Type B pancreatic cell (in vitro differentiated cells): Measurements from ENCODE around the gene NKD2. TPM values are rescaled to one million over a fixed set of nuclear protein-coding genes. Genes with fewer than 3 reads are reported as not detected.

ENCODE experiments used
- DNase-seq: peaks from one replicate; pipeline ENCODE4 v3.0.0; 2021; ENCODE audit warnings: mixed read lengths; ENCODE audit not compliant: unreplicated experiment; ENCODE audit errors: extremely low spot score
- H3K27ac Mint-ChIP-seq: 2 replicates; pipeline ENCODE4 v1.8.0; 2021; ENCODE audit warnings: mild to moderate bottlenecking, mixed read lengths
- H3K27me3 Mint-ChIP-seq: 2 replicates; pipeline ENCODE4 v1.8.0; 2021; ENCODE audit warnings: mixed read lengths
- H3K36me3 Mint-ChIP-seq: 2 replicates; pipeline ENCODE4 v1.8.0; 2021; ENCODE audit warnings: mixed read lengths
- H3K4me1 Mint-ChIP-seq: one replicate; pipeline ENCODE4 v1.8.0; 2021; ENCODE audit warnings: mixed read lengths; ENCODE audit not compliant: unreplicated experiment
- H3K4me3 Mint-ChIP-seq: 2 replicates; pipeline ENCODE4 v1.8.0; 2021; ENCODE audit warnings: mild to moderate bottlenecking, mixed read lengths
- H3K9me3 Mint-ChIP-seq: 2 replicates; pipeline ENCODE4 v1.8.0; 2021; ENCODE audit warnings: mixed read lengths
- CTCF ChIP-seq: fragments of 200-600 bp; sonication (generic); conservative IDR thresholded peaks from 2 replicates; pipeline ENCODE4 v1.5.0; 2021; ENCODE audit warnings: antibody characterized with exemption, mild to moderate bottlenecking
- total RNA-seq: library from RNA; stranded (reverse); gene quantifications from 2 replicates; pipeline ENCODE4 v1.2.1, GENCODE V29; 2021; ENCODE audit warnings: low replicate concordance

NKD2 gene
- total RNA-seq, 1 donor from 2014 or later: 24.3 TPM

GRCh38 chr5:1005249-1005851 lies 3.3 kb upstream of the NKD2 start:
- no peak for TF ChIP-seq CTCF
- Mint-ChIP-seq H3K27me3 (peaks cover 28% of the 10 kb centered on the region), H3K36me3 (no peaks in the 10 kb centered on the region), H3K4me3 (no peak overlapping the region), H3K27ac (peak overlapping the region; percentile 52), H3K9me3 (no peaks in the 10 kb centered on the region), H3K4me1 (peaks cover 30% of the 10 kb centered on the region)
- peak; percentile 68 for DNase-seq

GRCh38 chr5:1005904-1006655 lies 2.5 kb upstream of the NKD2 start:
- peaks cover 33% of the 10 kb centered on the region for H3K27me3 Mint-ChIP-seq
- DNase-seq: peak; percentile 59

GRCh38 chr5:1006656-1007071 lies 1.9 kb upstream of the NKD2 start:
- no peaks in the 10 kb centered on the region for H3K9me3 Mint-ChIP-seq
- H3K4me3 Mint-ChIP-seq: peak overlapping the region; percentile 83
- no peak for TF ChIP-seq CTCF
- H3K36me3 Mint-ChIP-seq: no peaks in the 10 kb centered on the region
- peaks cover 35% of the 10 kb centered on the region for H3K27me3 Mint-ChIP-seq
- H3K4me1 Mint-ChIP-seq: peaks cover 43% of the 10 kb centered on the region
- peak; percentile 60 for DNase-seq
- H3K27ac Mint-ChIP-seq: peak overlapping the region; percentile 31

More at GRCh38 chr5:1005904-1006655, 2.5 kb upstream of the NKD2 start:
- peak overlapping the region; percentile 83 for H3K4me3 Mint-ChIP-seq
- peak overlapping the region; percentile 52 for H3K27ac Mint-ChIP-seq
- no peak for TF ChIP-seq CTCF
- H3K4me1 Mint-ChIP-seq: peaks cover 37% of the 10 kb centered on the region
- H3K36me3 Mint-ChIP-seq: no peaks in the 10 kb centered on the region
- no peaks in the 10 kb centered on the region for H3K9me3 Mint-ChIP-seq

GRCh38 chr5:1007221-1007680 lies 1.4 kb upstream of the NKD2 start:
- peak overlapping the region; percentile 80 for H3K4me3 Mint-ChIP-seq
- DNase-seq: peak; percentile 50

More at GRCh38 chr5:1007221-1007680, 1.4 kb upstream of the NKD2 start:
- H3K36me3 Mint-ChIP-seq: no peaks in the 10 kb centered on the region
- no peaks in the 10 kb centered on the region for H3K9me3 Mint-ChIP-seq
- peaks cover 44% of the 10 kb centered on the region for H3K4me1 Mint-ChIP-seq
- peaks cover 35% of the 10 kb centered on the region for H3K27me3 Mint-ChIP-seq
- TF ChIP-seq CTCF: no peak
- peak overlapping the region; percentile 31 for H3K27ac Mint-ChIP-seq
